CD4-positive, alpha-beta T cell treated with Interleukin-10 for 1 hour (primary cell): Measurements from ENCODE around the gene MAGI3.

Experiments used
- DNase-seq: peaks from one replicate; pipeline ENCODE4 v3.0.0-alpha.2; 2020

Gene MAGI3

GRCh38 chr1:113389953-113390834, at the start of gene MAGI3:
TSS of gene MAGI3 (plus strand) at chr1:113390515. CDS start at chr1:113391034, 519 bp downstream.
- DNase-seq: peak; percentile 94

GRCh38 chr1:113353580-113353979, 36.7 kb upstream of the MAGI3 start:
- no peak for DNase-seq

- no peak for DNase-seq
Measured at GRCh38 chr1:113363935-113364334, 26.4 kb upstream of the MAGI3 start.

GRCh38 chr1:113369040-113369439, 21.3 kb upstream of the MAGI3 start:
- DNase-seq: no peak

GRCh38 chr1:113369699-113370098, 20.6 kb upstream of the MAGI3 start:
- DNase-seq: no peak

GRCh38 chr1:113370868-113371267, 19.4 kb upstream of the MAGI3 start:
- DNase-seq: no peak

GRCh38 chr1:113372546-113372945, 17.8 kb upstream of the MAGI3 start:
- no peak for DNase-seq

- no peak for DNase-seq
Measured at GRCh38 chr1:113373644-113374043, 16.7 kb upstream of the MAGI3 start.

GRCh38 chr1:113375878-113376277, 14.4 kb upstream of the MAGI3 start:
- DNase-seq: no peak

- DNase-seq: no peak
Measured at GRCh38 chr1:113380075-113380474, 10.2 kb upstream of the MAGI3 start.

- DNase-seq: no peak
Measured at GRCh38 chr1:113388017-113388620, 2.2 kb upstream of the MAGI3 start.

GRCh38 chr1:113388621-113389358, 1.5 kb upstream of the MAGI3 start:
- DNase-seq: peak; percentile 3

- DNase-seq: peak; percentile 1
Measured at GRCh38 chr1:113389359-113389952, 859 bp upstream of the MAGI3 start.

- peak; percentile 40 for DNase-seq
Measured at GRCh38 chr1:113390871-113391648, 745 bp downstream of the MAGI3 start.

GRCh38 chr1:113391649-113392271, 1.4 kb downstream of the MAGI3 start:
- peak; percentile 20 for DNase-seq

GRCh38 chr1:113392541-113393128, 2.3 kb downstream of the MAGI3 start:
- DNase-seq: no peak

- no peak for DNase-seq
Measured at GRCh38 chr1:113394043-113394862, 3.9 kb downstream of the MAGI3 start.

GRCh38 chr1:113394863-113395259, 4.5 kb downstream of the MAGI3 start:
- DNase-seq: no peak

GRCh38 chr1:113396102-113396501, 5.8 kb downstream of the MAGI3 start:
- no peak for DNase-seq

- DNase-seq: no peak
Measured at GRCh38 chr1:113396585-113396984, 6.3 kb downstream of the MAGI3 start.
